GM18499 (cell line): ENCODE measurements around the gene RFPL1.

Experiments used
- ATAC-seq: cut with Tn5 transposase; IDR thresholded peaks from one replicate; pipeline ENCODE4 v1.9.1; 2021; ENCODE audit warnings: moderate number of reproducible peaks; ENCODE audit not compliant: insufficient read depth, unreplicated experiment

Gene RFPL1

DNA sequence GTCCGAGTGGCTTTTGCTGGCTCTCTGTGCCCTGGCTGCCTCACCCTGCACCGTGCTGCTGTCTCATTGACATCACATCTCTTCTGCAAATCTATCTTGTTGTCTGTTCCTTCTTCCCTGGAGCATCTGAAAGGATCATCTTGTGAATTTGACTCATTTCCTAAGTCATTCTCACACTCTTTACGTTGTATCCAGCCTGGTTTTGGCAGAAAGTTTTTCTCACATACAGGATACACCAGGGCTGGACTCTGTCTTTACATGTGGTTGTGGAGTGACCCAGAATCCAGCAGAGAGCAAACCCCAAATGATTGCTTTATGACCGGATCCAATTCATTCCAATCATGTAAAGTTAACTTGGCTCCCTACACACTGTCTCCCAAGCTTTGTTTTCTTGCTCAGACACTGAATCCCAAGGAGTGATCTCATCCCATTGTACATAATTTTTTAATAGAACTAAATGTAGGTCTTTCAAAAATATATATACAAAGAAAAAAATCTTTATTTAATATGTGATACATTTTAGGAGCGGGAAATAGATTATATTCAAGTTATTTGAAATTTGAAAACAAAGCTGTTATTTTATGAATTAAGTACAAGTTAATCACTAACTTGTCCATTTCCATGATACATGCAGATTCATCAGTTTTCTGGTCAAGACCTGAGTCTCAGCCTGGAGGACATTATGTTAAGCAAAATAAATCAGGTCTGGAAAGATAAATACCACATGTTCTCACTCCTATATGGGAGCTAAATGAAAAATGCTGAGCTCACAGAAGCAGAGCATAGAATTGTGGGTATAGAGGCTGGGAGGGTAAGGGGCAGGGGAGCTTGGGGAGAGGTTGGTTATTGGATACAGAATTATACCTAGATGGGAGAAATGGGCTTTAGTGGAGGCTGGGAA is 2.9 kb upstream of the RFPL1 start:
- ATAC-seq, result no peak

- no peak for ATAC-seq
Observed at GRCh38 chr22:29442976-29443375, 4.6 kb downstream of the RFPL1 start.

GRCh38 chr22:29443452-29443851 is 5.1 kb downstream of the RFPL1 start:
- ATAC-seq, result no peak

GRCh38 chr22:29443861-29444792 is 5.7 kb downstream of the RFPL1 start:
- no peak for ATAC-seq

- no peak for ATAC-seq
Observed at GRCh38 chr22:29445508-29445907, 7.1 kb downstream of the RFPL1 start.

DNA sequence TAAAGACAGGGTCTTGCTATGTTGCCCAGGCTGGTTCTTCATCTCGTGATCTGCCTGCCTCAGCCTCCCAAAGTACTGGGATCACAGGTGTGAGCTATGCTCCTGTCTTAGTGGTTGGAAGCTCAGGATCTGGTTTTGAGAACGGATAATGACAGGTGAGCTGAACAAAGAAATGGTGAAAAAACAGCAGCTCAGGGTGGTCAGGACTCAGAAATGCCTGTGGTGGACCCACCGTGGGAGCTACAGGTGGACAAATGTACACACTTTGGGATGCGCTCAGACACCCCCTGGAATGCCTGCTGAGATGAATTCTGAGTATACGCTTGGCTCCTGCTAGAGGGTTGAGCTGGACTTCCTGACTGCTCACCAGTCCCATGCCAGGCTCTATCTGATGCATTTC is 9.5 kb downstream of the RFPL1 start:
- ATAC-seq, result no peak

DNA sequence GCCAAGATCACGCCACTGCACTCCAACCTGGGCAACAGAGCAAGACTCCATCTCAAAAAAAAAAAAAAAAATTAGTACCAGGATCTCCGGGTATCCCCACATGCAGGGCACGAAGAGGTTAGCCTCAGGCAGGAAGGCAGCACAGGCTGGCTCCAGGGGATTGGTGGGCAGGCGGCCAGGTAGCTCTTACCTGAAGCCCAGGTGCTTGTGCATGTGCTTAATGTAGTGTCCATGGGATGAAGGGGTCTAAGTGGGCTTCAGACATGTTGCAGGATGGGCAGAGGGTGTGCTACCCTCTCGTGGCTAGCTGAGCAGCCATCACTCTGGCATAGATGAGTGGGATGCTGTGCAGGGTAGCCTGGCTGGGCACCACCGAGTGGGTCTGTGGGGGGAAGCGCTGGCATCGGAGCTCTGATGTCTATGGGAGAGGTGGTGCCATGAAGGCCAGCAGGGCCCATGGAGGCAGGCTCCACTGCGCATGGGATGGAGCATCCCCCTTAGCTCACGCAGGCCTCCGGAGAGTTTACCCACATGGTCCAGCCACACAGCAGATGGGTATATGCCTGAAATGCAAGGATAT is 11.0 kb downstream of the RFPL1 start:
- no peak for ATAC-seq

DNA sequence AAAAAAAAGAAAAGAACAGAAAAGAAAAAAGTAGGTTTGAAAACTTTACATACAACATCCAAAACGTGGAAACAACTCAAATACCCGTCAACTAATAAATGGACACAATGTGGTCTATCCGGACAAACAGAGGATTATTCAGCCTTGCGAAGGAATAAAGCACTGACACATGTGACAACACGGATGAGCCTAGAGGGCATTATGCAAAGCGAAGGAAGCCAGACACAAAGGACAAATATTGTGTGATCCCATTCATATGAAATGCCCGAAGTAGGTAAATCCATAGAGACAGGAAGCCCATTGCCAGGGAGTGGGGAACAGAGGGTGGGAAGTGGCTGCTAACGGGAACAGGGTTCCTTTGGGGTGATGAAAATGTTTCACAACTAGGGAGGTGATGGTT is 11.8 kb downstream of the RFPL1 start:
- ATAC-seq, result no peak

DNA sequence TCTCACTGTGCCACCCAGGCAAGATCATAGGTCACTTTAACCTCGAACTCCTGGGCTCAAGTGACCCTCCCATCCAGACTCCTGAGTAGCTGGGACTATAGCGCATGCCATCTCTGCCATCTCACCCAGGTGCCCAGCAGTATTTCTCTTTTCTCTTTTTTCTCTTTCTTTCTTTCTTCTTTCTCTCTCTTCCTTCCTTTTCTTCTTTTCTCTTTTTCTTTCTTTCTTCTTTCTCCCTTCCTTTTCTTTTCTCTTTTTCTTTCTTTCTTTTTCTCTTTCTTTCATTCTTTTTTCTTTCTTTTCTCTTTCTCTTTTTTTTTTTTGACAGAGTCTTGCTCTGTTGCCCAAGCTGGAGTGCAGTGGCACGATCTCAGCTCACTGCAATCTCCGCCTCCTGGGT is 13.5 kb downstream of the RFPL1 start:
- no peak for ATAC-seq

DNA sequence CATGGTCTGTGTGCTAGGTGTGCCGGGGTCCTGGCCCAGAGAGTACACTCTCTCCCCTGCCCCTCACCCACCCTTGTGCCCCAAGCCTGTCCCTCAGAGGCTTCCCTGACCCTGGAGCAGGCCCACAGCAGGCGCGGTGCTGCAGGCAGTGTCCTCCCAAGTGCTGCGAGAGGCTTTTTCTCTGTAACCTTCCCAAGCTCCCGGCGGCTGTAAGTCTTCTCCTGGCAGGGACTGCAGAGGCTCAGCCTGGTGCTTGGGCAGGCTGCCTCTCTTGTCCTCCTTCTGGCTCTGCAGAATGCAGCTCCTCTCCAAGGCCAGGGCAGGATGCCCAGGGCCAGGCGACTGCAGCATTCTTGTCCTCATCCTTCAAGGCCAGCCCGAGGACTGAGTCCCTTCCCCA is 15.9 kb downstream of the RFPL1 start:
- ATAC-seq, result no peak

- no peak for ATAC-seq
Observed at GRCh38 chr22:29456211-29456671, 17.9 kb downstream of the RFPL1 start.

DNA sequence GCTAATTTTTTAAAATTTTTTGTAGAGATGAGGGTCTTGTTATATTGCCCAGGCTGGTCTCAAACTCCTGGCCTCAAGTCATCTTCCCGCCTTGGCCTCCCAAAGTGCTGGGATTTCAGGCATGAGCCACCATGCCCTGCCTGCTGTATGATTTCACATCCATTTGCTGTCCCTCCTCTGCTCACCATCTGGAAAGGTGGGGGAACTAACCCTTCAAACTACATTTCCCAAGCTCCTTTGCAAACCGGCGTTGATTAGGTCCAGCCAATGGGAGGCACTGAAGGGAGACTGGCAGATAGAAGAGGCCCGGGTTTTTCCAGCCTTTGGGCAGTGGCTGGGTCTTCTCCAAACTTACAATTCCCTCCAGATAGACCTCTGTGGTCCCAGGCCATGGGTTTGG is 19.3 kb downstream of the RFPL1 start:
- ATAC-seq, result no peak

DNA sequence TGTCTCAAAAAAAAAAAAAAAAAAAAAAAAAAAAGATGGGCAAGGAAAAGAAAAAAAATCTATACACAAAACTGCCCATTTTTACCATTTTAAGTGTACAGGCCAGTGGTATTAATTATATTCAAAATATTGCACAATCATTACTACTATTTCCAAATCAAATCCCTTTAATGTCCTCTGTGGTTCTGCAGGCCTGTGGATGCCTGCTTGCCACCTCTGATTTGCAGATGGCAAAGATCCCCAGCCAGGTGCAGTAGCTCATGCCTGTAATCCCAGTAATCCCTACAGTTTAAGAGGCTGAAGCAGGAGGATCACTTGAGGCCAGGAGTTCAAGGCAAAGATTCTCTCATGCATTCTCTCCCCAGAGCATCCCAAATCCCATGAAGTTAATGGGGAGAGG is 20.2 kb downstream of the RFPL1 start:
- no peak for ATAC-seq

DNA sequence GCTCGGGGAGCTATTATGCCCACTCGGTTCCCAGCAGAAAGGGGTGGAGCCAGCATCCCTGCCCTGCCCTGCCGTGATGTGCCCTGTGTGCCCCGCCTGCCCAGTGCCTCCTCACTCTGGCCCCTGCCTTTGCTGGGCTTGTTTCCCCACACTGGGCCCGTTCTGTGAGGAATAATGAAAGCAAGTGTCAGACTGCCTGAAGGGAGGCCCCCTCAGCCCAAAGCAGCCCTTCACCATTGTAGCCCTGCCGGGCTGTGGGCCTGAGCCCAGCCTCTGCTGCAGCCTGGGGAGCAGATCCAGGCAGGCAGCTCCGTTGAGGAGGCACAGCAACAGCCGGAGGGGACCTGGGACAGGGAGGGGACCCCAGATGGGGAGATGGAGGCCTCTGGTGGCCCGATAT is 21.4 kb downstream of the RFPL1 start:
- ATAC-seq, result no peak

DNA sequence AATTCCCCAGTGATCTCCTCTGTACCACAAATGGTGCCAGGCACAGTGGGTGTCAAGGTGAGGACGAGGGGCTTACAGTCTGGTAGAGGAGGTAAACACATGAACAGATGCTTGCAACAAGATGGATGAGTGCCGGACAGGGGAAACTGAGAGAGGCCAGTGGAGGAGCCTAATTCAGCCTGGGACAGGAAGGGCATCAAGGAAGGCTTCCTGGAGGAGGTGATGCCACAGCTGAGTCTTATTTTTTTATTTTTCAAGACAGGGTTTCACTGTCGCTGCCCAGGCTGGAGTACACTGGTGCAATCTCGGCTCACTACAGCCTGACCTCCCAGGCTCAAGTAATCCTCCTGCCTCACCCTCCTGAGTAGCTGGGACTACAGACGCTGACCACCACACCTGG is 22.9 kb downstream of the RFPL1 start:
- no peak for ATAC-seq

- ATAC-seq, result no peak
Observed at GRCh38 chr22:29463629-29464028, 25.2 kb downstream of the RFPL1 start.

GRCh38 chr22:29464581-29464980 is 26.2 kb downstream of the RFPL1 start:
- ATAC-seq, result no peak

GRCh38 chr22:29469755-29470154 is 31.4 kb downstream of the RFPL1 start:
- ATAC-seq, result no peak

- ATAC-seq, result no peak
Observed at GRCh38 chr22:29470159-29470855, 31.9 kb downstream of the RFPL1 start.

DNA sequence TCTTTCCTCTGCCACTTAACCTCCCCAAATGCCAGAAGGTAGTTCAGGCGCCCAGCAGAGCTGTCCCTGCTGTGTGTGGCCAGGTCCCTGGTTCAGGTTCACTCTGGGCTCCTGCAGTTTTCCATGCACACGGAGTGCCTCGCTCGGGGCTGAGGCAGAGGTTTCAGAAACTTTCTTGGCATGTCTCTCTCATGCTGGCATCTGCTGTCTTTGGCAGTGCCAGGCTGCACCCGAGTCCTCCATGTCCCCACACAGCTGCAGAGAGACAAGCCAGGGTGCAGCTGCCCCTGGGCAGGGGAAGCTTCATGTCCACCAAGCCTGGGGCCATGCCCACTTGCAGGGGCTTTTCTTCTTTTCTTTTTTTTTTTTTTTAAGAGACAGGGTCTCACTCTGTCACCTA is 34.6 kb downstream of the RFPL1 start:
- ATAC-seq, result no peak
